Tibial artery (tissue), 4 donors: ENCODE results near the gene FUCA1.

Experiments
- DNase-seq, 2 donors: peaks; one replicate each; pipeline ENCODE4 v3.0.0-alpha.2; 2019
- H3K27ac ChIP-seq, 2 donors: fragments of 200-600 bp; sonication (generic) in 1 of 2; 1 replicate in 1 of 2; 2 replicates in 1 of 2; pipeline ENCODE4 v1.5.1; 2018 to 2019; ENCODE audit warnings: mild to moderate bottlenecking in 1 of 2
- H3K27me3 ChIP-seq, 2 donors: fragments of 200-600 bp; sonication (generic) in 1 of 2; one replicate each; pipeline versions ENCODE4 v1.5.1 to v1.6.0; 2016 to 2019
- H3K36me3 ChIP-seq, 3 donors: fragments of 200-600 bp; sonication (generic) in 2 of 3; one replicate each; pipeline ENCODE4 v1.5.1; 2016 to 2019; ENCODE audit warnings: mild to moderate bottlenecking in 2 of 3
- H3K4me1 ChIP-seq, 4 donors: fragments of 200-600 bp; sonication (generic) in 2 of 4; 1 replicate in 3 of 4; 2 replicates in 1 of 4; pipeline ENCODE4 v1.5.1; 2016 to 2019
- H3K4me3 ChIP-seq, 2 donors: fragments of 200-600 bp; sonication (generic) in 1 of 2; 1 replicate in 1 of 2; 2 replicates in 1 of 2; pipeline ENCODE4 v1.5.1; 2018 to 2019; ENCODE audit warnings: mild to moderate bottlenecking in 2 of 2
- H3K9me3 ChIP-seq, 3 donors: fragments of 200-600 bp; sonication (generic) in 1 of 3; one replicate each; pipeline ENCODE4 v1.5.1; 2016 to 2019
- intact Hi-C: fragments of 100-400 bp; cut with DNase I; formaldehyde crosslinking; loops from one replicate; pipeline ENCODE4 v1.15.0; 2023; ENCODE audit warnings: low total_unique reads
- TF ChIP-seq, protein P1 (sequence below), 2 experiments: fragments of 200-600 bp in 1 of 2; fragments of 450-650 bp in 1 of 2; IDR thresholded peaks; one replicate each; pipeline ENCODE4 v1.5.1; 2017 to 2019; ENCODE audit warnings: antibody characterized with exemption in 2 of 2, mild to moderate bottlenecking in 1 of 2, moderate library complexity in 1 of 2

FUCA1 gene

DNA sequence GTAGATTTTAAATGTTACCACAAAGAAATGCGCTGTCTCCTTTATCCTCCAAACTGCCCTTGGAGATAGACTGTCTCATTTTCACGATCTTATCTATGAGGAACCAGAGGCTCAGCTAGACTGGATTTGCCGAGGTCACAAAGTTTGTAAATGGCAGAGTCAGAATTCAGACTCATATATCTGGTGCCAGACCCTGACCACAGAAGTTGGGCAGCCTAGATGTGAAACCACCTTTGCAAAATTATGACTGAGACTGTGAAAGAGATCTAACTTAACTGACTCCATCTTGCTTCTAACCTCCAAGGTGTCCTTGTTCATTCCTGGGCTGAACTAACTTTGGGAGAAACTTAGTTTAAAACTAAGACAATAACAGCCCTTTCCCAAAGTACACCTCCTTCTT lies 31.0 kb upstream of the FUCA1 start:
- H3K9me3 ChIP-seq: no peaks in the 10 kb centered on the region
- TF ChIP-seq, protein P1, sequence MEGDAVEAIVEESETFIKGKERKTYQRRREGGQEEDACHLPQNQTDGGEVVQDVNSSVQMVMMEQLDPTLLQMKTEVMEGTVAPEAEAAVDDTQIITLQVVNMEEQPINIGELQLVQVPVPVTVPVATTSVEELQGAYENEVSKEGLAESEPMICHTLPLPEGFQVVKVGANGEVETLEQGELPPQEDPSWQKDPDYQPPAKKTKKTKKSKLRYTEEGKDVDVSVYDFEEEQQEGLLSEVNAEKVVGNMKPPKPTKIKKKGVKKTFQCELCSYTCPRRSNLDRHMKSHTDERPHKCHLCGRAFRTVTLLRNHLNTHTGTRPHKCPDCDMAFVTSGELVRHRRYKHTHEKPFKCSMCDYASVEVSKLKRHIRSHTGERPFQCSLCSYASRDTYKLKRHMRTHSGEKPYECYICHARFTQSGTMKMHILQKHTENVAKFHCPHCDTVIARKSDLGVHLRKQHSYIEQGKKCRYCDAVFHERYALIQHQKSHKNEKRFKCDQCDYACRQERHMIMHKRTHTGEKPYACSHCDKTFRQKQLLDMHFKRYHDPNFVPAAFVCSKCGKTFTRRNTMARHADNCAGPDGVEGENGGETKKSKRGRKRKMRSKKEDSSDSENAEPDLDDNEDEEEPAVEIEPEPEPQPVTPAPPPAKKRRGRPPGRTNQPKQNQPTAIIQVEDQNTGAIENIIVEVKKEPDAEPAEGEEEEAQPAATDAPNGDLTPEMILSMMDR (IDR thresholded peaks at IDR 0.05): no peak
- peaks cover 0 to 13% (median 7%) of the 10 kb centered on the region in 4 donors for H3K4me1 ChIP-seq
- peaks cover 0 to 5% of the 10 kb centered on the region in 2 donors for H3K27me3 ChIP-seq
- intact Hi-C loops: no loop called here
- H3K27ac ChIP-seq: no peak overlapping the region
- no peaks in the 10 kb centered on the region for H3K36me3 ChIP-seq
- H3K4me3 ChIP-seq: no peak overlapping the region
- DNase-seq: no peak

DNA sequence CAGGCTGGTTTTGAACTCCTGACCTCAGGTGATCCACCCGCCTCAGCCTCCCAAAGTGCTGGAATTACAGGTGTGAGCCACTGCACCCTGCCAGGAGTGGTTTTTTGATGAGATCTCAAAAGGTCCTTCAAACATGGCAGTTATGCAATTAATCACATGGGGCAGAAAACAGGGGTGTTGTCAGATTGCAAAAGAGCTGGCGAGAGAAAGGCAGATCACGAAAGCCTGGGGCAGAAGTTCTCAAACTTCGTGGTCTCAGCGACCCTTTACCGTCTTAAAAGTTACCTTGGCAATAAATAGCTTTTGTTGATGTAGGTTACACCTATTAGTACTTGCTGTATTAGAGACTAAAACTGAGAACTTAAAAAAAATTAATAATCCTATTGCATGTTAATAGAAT lies 29.0 kb upstream of the FUCA1 start:
- Histone ChIP-seq H3K4me3 (no peak overlapping the region), H3K4me1 (no peaks in the 10 kb centered on the region), H3K27me3 (no peaks in the 10 kb centered on the region), H3K27ac (no peak overlapping the region), H3K36me3 (no peaks in the 10 kb centered on the region), H3K9me3 (no peaks in the 10 kb centered on the region)
- no peak for DNase-seq
- intact Hi-C loops: no loop called here
- TF ChIP-seq, protein P1 (IDR thresholded peaks at IDR 0.05): no peak

GRCh38 chr1:23896491-23896890 lies 28.4 kb upstream of the FUCA1 start:
- no peak overlapping the region for H3K4me3 ChIP-seq
- no peak overlapping the region for H3K27ac ChIP-seq
- TF ChIP-seq, protein P1 (IDR thresholded peaks at IDR 0.05): no peak
- H3K36me3 ChIP-seq: no peaks in the 10 kb centered on the region
- no peaks in the 10 kb centered on the region for H3K4me1 ChIP-seq
- intact Hi-C loops: no loop called here
- no peaks in the 10 kb centered on the region for H3K27me3 ChIP-seq
- no peaks in the 10 kb centered on the region for H3K9me3 ChIP-seq
- DNase-seq: no peak

- Histone ChIP-seq H3K9me3 (no peaks in the 10 kb centered on the region), H3K27ac (no peak overlapping the region)
Observed at GRCh38 chr1:23895993-23896392, 27.9 kb upstream of the FUCA1 start.

GRCh38 chr1:23895082-23895481 lies 27.0 kb upstream of the FUCA1 start:
- TF ChIP-seq, protein P1 (IDR thresholded peaks at IDR 0.05): no peak
- H3K9me3 ChIP-seq: no peaks in the 10 kb centered on the region
- H3K27me3 ChIP-seq: no peaks in the 10 kb centered on the region
- no peak overlapping the region for H3K4me3 ChIP-seq
- H3K4me1 ChIP-seq: no peaks in the 10 kb centered on the region
- intact Hi-C loops: no loop called here
- no peak for DNase-seq
- no peaks in the 10 kb centered on the region for H3K36me3 ChIP-seq
- H3K27ac ChIP-seq: no peak overlapping the region

More at GRCh38 chr1:23895993-23896392, 27.9 kb upstream of the FUCA1 start:
- H3K36me3 ChIP-seq: no peaks in the 10 kb centered on the region
- intact Hi-C loops: no loop called here
- no peak for DNase-seq
- H3K4me1 ChIP-seq: no peaks in the 10 kb centered on the region
- H3K27me3 ChIP-seq: no peaks in the 10 kb centered on the region
- H3K4me3 ChIP-seq: no peak overlapping the region
- TF ChIP-seq, protein P1 (IDR thresholded peaks at IDR 0.05): no peak

GRCh38 chr1:23889074-23889473 lies 21.0 kb upstream of the FUCA1 start:
- DNase-seq: no peak
- Histone ChIP-seq H3K36me3 (no peaks in the 10 kb centered on the region), H3K27ac (no peak overlapping the region), H3K4me1 (no peaks in the 10 kb centered on the region), H3K9me3 (no peaks in the 10 kb centered on the region), H3K4me3 (no peak overlapping the region), H3K27me3 (no peaks in the 10 kb centered on the region)
- intact Hi-C loops: no loop called here
- TF ChIP-seq, protein P1 (IDR thresholded peaks at IDR 0.05): no peak
